Kidney (tissue), 14 donors: ENCODE results near the gene ADIPOR2. TPM values are rescaled to one million over a fixed set of nuclear protein-coding genes. Genes with fewer than 3 reads are reported as not detected.

Source experiments
- DNase-seq, 5 donors: peaks; one replicate each; pipeline ENCODE4 v3.0.0-alpha.2; 2013 to 2020
- FAIRE-seq: peaks from 2 replicates; lab custom pipeline; 2012; peaks lifted over from hg19 to GRCh38; lab: Jason Lieb, UNC
- H3K27ac ChIP-seq, 2 donors: one replicate each; pipeline ENCODE4 v1.7.0; 2013; ENCODE audit warnings: low read depth in 2 of 2, low read length in 2 of 2, inconsistent platforms in 1 of 2
- H3K27me3 ChIP-seq: one replicate; pipeline ENCODE4 v1.7.1; 2013; ENCODE audit warnings: low read length, inconsistent platforms; ENCODE audit not compliant: control insufficient read depth, insufficient read depth
- H3K36me3 ChIP-seq, 3 donors: one replicate each; pipeline versions ENCODE4 v1.7.0 to v1.7.1; 2013; ENCODE audit warnings: low read length in 3 of 3, control low read depth in 1 of 3, inconsistent platforms in 1 of 3; ENCODE audit not compliant: insufficient read depth in 3 of 3, control insufficient read depth in 2 of 3
- H3K4me1 ChIP-seq, 3 donors: one replicate each; pipeline versions ENCODE4 v1.7.0 to v1.7.1; 2013; ENCODE audit warnings: low read length in 3 of 3, inconsistent platforms in 1 of 3, low read depth in 1 of 3; ENCODE audit not compliant: control insufficient read depth in 2 of 3, insufficient read depth in 2 of 3
- H3K4me3 ChIP-seq, 3 donors: one replicate each; pipeline versions ENCODE4 v1.7.0 to v1.8.1; 2013; ENCODE audit warnings: low read length in 3 of 3, control low read depth in 1 of 3, inconsistent platforms in 1 of 3
- H3K9ac ChIP-seq, 3 donors: one replicate each; pipeline versions ENCODE4 v1.7.0 to v1.7.1; 2013; ENCODE audit warnings: low read length in 3 of 3, control low read depth in 1 of 3, inconsistent platforms in 1 of 3
- H3K9me3 ChIP-seq, 3 donors: one replicate each; pipeline versions ENCODE4 v1.7.0 to v1.7.1; 2013; ENCODE audit warnings: low read length in 3 of 3, control low read depth in 1 of 3, inconsistent platforms in 1 of 3; ENCODE audit not compliant: control insufficient read depth in 2 of 3, insufficient read depth in 1 of 3
- CTCF ChIP-seq: IDR thresholded peaks from 3 replicates; pipeline ENCODE4 v1.5.1; 2012; ENCODE audit warnings: mild to moderate bottlenecking, moderate library complexity, borderline replicate concordance; ENCODE audit not compliant: insufficient read depth; ENCODE audit errors: extremely low read depth
- intact Hi-C: fragments of 100-400 bp; cut with DNase I; formaldehyde crosslinking; loops from one replicate; pipeline ENCODE4 v1.11.1; 2022
- polyA plus RNA-seq: library from polyadenylated mRNA; stranded (reverse); fragments of 350-450 nt; fragmentation: Illumina TruSeq; extraction: RNeasy Lipid Tissue Mini Kit (QIAGEN cat#74804); gene quantifications from one replicate; pipeline ENCODE4 v1.2.3, GENCODE V29; 2014; ENCODE audit warnings: low read depth, low replicate concordance; ENCODE audit not compliant: insufficient read depth
- total RNA-seq: library from RNA; stranded (reverse); fragmentation: NEBNext Ultra II Directional; extraction: Animal tissue kit (Norgen Biotek cat#: 25700); gene quantifications from one replicate; pipeline ENCODE4 v1.2.1, GENCODE V29; 2021
- donor health status: control.
- donor health status: control.
- donor health status: control.
- donor health status: control.
- donor health status: control.
- donor health status: DM: yes; HTN: yes; CAD: no.
- donor health status: Normal renal cell carcinoma (clear cell type).

The ADIPOR2 gene
- total and polyA plus RNA-seq, 2 donors from 2014 or later: 26.7 to 50.0 TPM

GRCh38 chr12:1778911-1779310 lies 88.0 kb downstream of the ADIPOR2 start:
- Histone ChIP-seq H3K36me3 (no peaks in the 10 kb centered on the region), H3K4me1 (peaks cover 0 to 2% (median 0%) of the 10 kb centered on the region in 3 donors), H3K4me3 (no peak overlapping the region), H3K9ac (no peak overlapping the region), H3K27ac (no peak overlapping the region), H3K27me3 (no peaks in the 10 kb centered on the region), H3K9me3 (no peaks in the 10 kb centered on the region)
- DNase-seq: no peak
- intact Hi-C loops: no loop called here
- FAIRE-seq: no peak
- no peak for TF ChIP-seq CTCF

GRCh38 chr12:1779783-1780182 lies 88.9 kb downstream of the ADIPOR2 start:
- H3K27ac ChIP-seq: no peak overlapping the region
- H3K9me3 ChIP-seq: no peaks in the 10 kb centered on the region
- no peak for TF ChIP-seq CTCF
- H3K9ac ChIP-seq: no peak overlapping the region
- peaks cover 0 to 2% (median 0%) of the 10 kb centered on the region in 3 donors for H3K4me1 ChIP-seq
- intact Hi-C loops: no loop called here
- no peak overlapping the region for H3K4me3 ChIP-seq
- no peak for DNase-seq
- no peaks in the 10 kb centered on the region for H3K27me3 ChIP-seq
- FAIRE-seq: no peak
- no peaks in the 10 kb centered on the region for H3K36me3 ChIP-seq

GRCh38 chr12:1781772-1782171 lies 90.9 kb downstream of the ADIPOR2 start:
- H3K9me3 ChIP-seq: no peaks in the 10 kb centered on the region
- H3K27ac ChIP-seq: no peak overlapping the region
- H3K4me1 ChIP-seq: peaks cover 0 to 2% (median 0%) of the 10 kb centered on the region in 3 donors
- H3K27me3 ChIP-seq: no peaks in the 10 kb centered on the region
- peaks cover 3 to 6% (median 4%) of the 10 kb centered on the region in 3 donors for H3K36me3 ChIP-seq
- FAIRE-seq (no peak), DNase-seq (no peak)
- no peak overlapping the region for H3K4me3 ChIP-seq
- H3K9ac ChIP-seq: no peak overlapping the region
- no peak for TF ChIP-seq CTCF
- intact Hi-C loops: no loop called here

- intact Hi-C loops: no loop called here
- H3K4me1 ChIP-seq: peaks cover 0 to 2% (median 0%) of the 10 kb centered on the region in 3 donors
These were observed 91.3 kb downstream of the ADIPOR2 start for GRCh38 chr12:1782215-1782614.

More at GRCh38 chr12:1782215-1782614, 91.3 kb downstream of the ADIPOR2 start:
- H3K9me3 ChIP-seq: no peaks in the 10 kb centered on the region
- H3K4me3 ChIP-seq: no peak overlapping the region
- H3K27ac ChIP-seq: no peak overlapping the region
- peaks cover 3 to 8% (median 7%) of the 10 kb centered on the region in 3 donors for H3K36me3 ChIP-seq
- DNase-seq (no peak), FAIRE-seq (no peak)
- H3K9ac ChIP-seq: no peak overlapping the region
- TF ChIP-seq CTCF: no peak
- H3K27me3 ChIP-seq: no peaks in the 10 kb centered on the region
